Type B pancreatic cell (in vitro differentiated cells): ENCODE results near the gene ZNF738. TPM values are rescaled to one million over a fixed set of nuclear protein-coding genes. Genes with fewer than 3 reads are reported as not detected.

Source experiments
- DNase-seq: peaks from one replicate; pipeline ENCODE4 v3.0.0; 2021; ENCODE audit warnings: mixed read lengths; ENCODE audit not compliant: unreplicated experiment; ENCODE audit errors: extremely low spot score
- H3K27ac Mint-ChIP-seq: 2 replicates; pipeline ENCODE4 v1.8.0; 2021; ENCODE audit warnings: mild to moderate bottlenecking, mixed read lengths
- H3K27me3 Mint-ChIP-seq: 2 replicates; pipeline ENCODE4 v1.8.0; 2021; ENCODE audit warnings: mixed read lengths
- H3K36me3 Mint-ChIP-seq: 2 replicates; pipeline ENCODE4 v1.8.0; 2021; ENCODE audit warnings: mixed read lengths
- H3K4me1 Mint-ChIP-seq: one replicate; pipeline ENCODE4 v1.8.0; 2021; ENCODE audit warnings: mixed read lengths; ENCODE audit not compliant: unreplicated experiment
- H3K4me3 Mint-ChIP-seq: 2 replicates; pipeline ENCODE4 v1.8.0; 2021; ENCODE audit warnings: mild to moderate bottlenecking, mixed read lengths
- H3K9me3 Mint-ChIP-seq: 2 replicates; pipeline ENCODE4 v1.8.0; 2021; ENCODE audit warnings: mixed read lengths
- total RNA-seq: library from RNA; stranded (reverse); gene quantifications from 2 replicates; pipeline ENCODE4 v1.2.1, GENCODE V29; 2021; ENCODE audit warnings: low replicate concordance
- TF ChIP-seq, protein P1 (sequence below): fragments of 200-600 bp; sonication (generic); conservative IDR thresholded peaks from 2 replicates; pipeline ENCODE4 v1.5.0; 2021; ENCODE audit warnings: antibody characterized with exemption, mild to moderate bottlenecking

ZNF738 gene
- total RNA-seq, 1 donor from 2014 or later = 47.7 TPM

DNA sequence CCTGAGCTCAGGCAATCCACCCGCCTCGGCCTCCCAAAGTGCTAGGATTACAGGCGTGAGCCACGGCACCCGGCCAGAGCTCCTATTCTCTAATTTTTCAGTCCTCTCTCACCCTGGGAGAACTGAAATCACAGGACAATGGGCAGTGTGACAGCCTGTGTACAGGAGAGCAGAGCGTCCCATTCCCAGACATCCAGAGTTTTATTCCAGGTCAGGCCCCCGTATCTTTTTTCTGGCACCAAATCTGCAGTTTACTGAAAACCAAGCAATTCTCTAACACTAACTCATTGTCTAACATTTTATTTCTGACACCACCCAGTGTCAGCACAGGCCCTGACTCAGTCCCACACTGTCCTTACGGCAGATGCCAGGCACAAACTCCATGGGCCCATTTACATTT, 36.3 kb upstream of the ZNF738 start:
- TF ChIP-seq, protein P1, sequence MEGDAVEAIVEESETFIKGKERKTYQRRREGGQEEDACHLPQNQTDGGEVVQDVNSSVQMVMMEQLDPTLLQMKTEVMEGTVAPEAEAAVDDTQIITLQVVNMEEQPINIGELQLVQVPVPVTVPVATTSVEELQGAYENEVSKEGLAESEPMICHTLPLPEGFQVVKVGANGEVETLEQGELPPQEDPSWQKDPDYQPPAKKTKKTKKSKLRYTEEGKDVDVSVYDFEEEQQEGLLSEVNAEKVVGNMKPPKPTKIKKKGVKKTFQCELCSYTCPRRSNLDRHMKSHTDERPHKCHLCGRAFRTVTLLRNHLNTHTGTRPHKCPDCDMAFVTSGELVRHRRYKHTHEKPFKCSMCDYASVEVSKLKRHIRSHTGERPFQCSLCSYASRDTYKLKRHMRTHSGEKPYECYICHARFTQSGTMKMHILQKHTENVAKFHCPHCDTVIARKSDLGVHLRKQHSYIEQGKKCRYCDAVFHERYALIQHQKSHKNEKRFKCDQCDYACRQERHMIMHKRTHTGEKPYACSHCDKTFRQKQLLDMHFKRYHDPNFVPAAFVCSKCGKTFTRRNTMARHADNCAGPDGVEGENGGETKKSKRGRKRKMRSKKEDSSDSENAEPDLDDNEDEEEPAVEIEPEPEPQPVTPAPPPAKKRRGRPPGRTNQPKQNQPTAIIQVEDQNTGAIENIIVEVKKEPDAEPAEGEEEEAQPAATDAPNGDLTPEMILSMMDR = no peak
- peaks cover 10% of the 10 kb centered on the region for H3K9me3 Mint-ChIP-seq
- no peak overlapping the region for H3K4me3 Mint-ChIP-seq
- peaks cover 36% of the 10 kb centered on the region for H3K36me3 Mint-ChIP-seq
- H3K27ac Mint-ChIP-seq = peak overlapping the region; percentile 34
- peaks cover under 1% of the 10 kb centered on the region for H3K4me1 Mint-ChIP-seq
- no peaks in the 10 kb centered on the region for H3K27me3 Mint-ChIP-seq
- no peak for DNase-seq

DNA sequence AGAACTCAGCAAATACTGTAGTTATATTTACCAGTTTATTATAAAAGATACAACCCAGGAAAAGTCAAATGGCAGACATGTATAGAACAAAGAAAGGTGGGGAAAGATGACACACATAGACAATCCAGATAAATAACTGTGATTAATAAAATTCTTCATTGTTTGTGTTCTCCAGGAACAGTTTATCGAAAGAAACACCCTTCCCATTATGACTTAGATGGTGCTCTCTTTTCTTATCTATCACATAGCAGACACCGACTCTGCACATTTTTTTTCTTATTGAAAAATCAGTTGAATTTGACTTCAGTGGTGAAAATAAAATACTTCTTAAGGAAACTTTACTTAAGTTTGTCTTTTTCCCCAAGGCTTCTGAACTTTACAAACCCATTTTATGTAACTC, 35.8 kb upstream of the ZNF738 start:
- Mint-ChIP-seq H3K9me3 (peaks cover 9% of the 10 kb centered on the region), H3K4me3 (no peak overlapping the region), H3K4me1 (peaks cover 6% of the 10 kb centered on the region), H3K27ac (peak overlapping the region; percentile 34), H3K27me3 (no peaks in the 10 kb centered on the region), H3K36me3 (peaks cover 32% of the 10 kb centered on the region)
- no peak for DNase-seq
- TF ChIP-seq, protein P1 = no peak

DNA sequence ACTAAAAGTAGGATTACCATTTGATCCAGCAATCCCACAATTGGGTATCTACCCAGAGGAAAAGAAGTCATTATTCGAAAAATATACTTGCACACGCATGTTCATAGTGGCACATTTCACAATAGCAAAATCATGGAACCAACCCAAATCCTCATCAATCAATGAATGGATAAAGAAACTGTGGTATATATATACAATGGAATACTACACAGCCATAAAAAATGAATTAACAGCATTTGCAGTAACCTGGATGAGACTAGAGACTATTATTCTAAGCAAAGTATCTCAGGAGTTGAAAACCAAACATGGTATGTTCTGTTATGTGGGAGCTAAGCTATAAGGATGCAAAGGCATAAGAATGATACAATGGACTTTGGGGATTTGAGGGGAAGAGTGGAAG, 32.6 kb upstream of the ZNF738 start:
- Mint-ChIP-seq H3K4me1 (peaks cover 8% of the 10 kb centered on the region), H3K36me3 (peaks cover 27% of the 10 kb centered on the region), H3K4me3 (peak overlapping the region; percentile 58), H3K9me3 (peaks cover 9% of the 10 kb centered on the region), H3K27me3 (no peaks in the 10 kb centered on the region), H3K27ac (no peak overlapping the region)
- DNase-seq = no peak
- TF ChIP-seq, protein P1 = no peak

DNA sequence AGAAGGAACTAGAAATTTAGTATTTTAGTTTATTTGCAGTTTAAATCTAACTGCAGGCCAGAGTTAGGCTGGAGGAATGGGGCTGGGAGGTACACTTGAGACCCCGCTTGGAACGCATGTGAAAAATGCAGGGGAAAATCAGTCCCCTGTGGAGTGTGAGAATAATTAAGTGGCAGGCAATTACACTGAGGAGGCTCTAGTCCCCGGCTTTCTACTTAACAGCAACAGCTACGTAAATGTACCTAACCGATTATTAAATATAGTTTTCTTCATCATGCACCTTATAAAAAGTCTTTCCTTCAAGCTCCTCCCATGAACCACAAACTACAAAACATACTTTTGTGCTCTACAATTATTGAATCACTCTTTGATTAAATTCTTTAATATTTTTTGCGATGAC, 30.4 kb upstream of the ZNF738 start:
- no peaks in the 10 kb centered on the region for H3K27me3 Mint-ChIP-seq
- H3K9me3 Mint-ChIP-seq = peaks cover 9% of the 10 kb centered on the region
- peaks cover 8% of the 10 kb centered on the region for H3K4me1 Mint-ChIP-seq
- peak overlapping the region; percentile 99 for H3K4me3 Mint-ChIP-seq
- no peak for DNase-seq
- TF ChIP-seq, protein P1 = no peak
- peak overlapping the region; percentile 99 for H3K27ac Mint-ChIP-seq
- H3K36me3 Mint-ChIP-seq = peaks cover 23% of the 10 kb centered on the region

DNA sequence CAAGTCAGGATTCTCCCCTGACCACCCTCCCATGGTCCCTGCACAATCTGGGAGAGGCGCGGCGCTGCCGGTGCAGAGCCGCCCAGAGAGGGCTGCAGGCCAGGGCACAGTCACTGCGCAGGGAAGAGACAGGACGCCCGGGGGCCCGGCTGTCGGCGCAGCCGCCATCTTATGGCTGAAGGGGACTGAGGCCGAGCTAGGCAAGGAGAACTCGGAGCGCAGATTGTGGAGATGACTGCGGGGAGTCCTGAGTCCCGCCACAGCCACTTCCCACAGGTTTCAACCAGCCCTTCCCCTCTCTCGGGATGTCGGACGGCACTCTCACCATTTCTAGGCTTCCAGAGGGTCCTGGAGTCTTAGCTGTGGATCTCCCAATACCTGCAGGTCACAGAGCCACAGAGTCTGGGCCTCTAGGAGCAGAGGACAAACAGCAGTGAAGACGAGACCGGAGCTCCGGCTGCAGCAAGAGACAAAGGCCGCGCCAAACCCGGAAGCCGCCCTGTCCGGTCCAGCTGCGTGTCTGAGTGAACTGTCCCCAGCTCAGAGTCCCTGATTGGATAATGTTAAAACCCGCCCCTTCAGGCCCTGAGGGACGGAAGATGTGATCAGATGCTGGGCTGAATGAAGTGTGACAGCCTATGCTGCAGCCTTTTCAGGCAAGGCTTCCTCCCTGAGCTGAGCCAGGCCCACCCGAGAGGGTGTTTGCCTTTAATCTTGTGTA, 29.8 kb upstream of the ZNF738 start, which contains the start of gene ZNF708:
Gene ZNF708 (minus strand): TSS at position 526 of the 721 bp plus-strand sequence. CDS start 198 bp downstream, at position 328.
- Mint-ChIP-seq H3K4me1 (peaks cover 8% of the 10 kb centered on the region), H3K4me3 (peak within 1 kb of the TSS; percentile 99), H3K27me3 (no peaks in the 10 kb centered on the region), H3K36me3 (peaks cover 23% of the 10 kb centered on the region), H3K9me3 (peaks cover 9% of the 10 kb centered on the region), H3K27ac (peak within 1 kb of the TSS; percentile 99)
- peak; percentile 85 for DNase-seq
- TF ChIP-seq, protein P1 = no peak
